ENCODE measurements around the gene GATAD2A. TPM values are rescaled to one million over a fixed set of nuclear protein-coding genes. Genes with fewer than 3 reads are reported as not detected.

Gene GATAD2A
- total and polyA plus RNA-seq, 10 of the 15 experiments (the other 5 are each of a cell fraction or from before 2014, with no cell fraction given), result 2.6 to 173 (median 32.0) TPM

- RAD21 ChIA-PET (ENCODE audit: unreplicated experiment), result no interaction called here
- DNase-seq (ENCODE audit: low read depth, low spot score), result no peak
- peaks cover 0 to 3% of the 10 kb centered on the region in 2 experiments; a peak in 1 of 4 replicates for H3K27me3 ChIP-seq (replicated peaks in 1 of 2; ENCODE audit: control insufficient read depth in 2 of 2, insufficient read depth in 2 of 2, low read length in 1 of 2)
- no peak overlapping the region for H3K27ac ChIP-seq (ENCODE audit: control insufficient read depth, insufficient read depth)
- no peak overlapping the region; the same call in 1 of the 2 replicates for H3K4me2 ChIP-seq (ENCODE audit: control insufficient read depth, insufficient read depth)
- ATAC-seq, result no peak
- no peaks in the 10 kb centered on the region for H3K79me2 ChIP-seq (ENCODE audit: control insufficient read depth, insufficient read depth, low read length)
- intact Hi-C loops (cut with micrococcal nuclease; ENCODE audit: unreplicated experiment), result no loop called here
- CTCF ChIA-PET, result interaction anchor here (1.6 kb wide), 2 partner anchors 9 to 13 kb away, joined by 3 to 10 read pairs; no protein-coding TSS in a partner anchor
- H4K20me1 ChIP-seq (ENCODE audit: control insufficient read depth, insufficient read depth), result no peaks in the 10 kb centered on the region
- no TSS peak for BruUV-seq (replicated peaks)
- H3K4me1 ChIP-seq (ENCODE audit: control insufficient read depth, insufficient read depth, low read length), result peaks cover 3% of the 10 kb centered on the region
- SMC1A ChIA-PET (ENCODE audit: uncharacterized antibody, unreplicated experiment), result no interaction called here
- no peak for FAIRE-seq
- TF ChIP-seq BCLAF1 (IDR thresholded peaks at IDR 0.05) (no peak), MEF2B (IDR thresholded peaks at IDR 0.05; ENCODE audit: partially characterized antibody, poor library complexity, severe bottlenecking) (no peak), ZZZ3 (IDR thresholded peaks at IDR 0.05; ENCODE audit: control insufficient read depth, insufficient read length, low read depth) (no peak), NR2F1 (conservative IDR thresholded peaks at IDR 0.05) (no peak), ZBTB33 (IDR thresholded peaks at IDR 0.05) (no peak), CBX5 (IDR thresholded peaks at IDR 0.05; ENCODE audit: low read depth) (no peak), SREBF1 (IDR thresholded peaks at IDR 0.05; ENCODE audit: low read length) (no peak), SPI1 (IDR thresholded peaks at IDR 0.05; ENCODE audit: borderline replicate concordance, insufficient read depth, low read depth, low read length) (no peak), NFXL1 (IDR thresholded peaks at IDR 0.05; ENCODE audit: borderline replicate concordance) (no peak), SRF (IDR thresholded peaks at IDR 0.05; ENCODE audit: low read depth in 2 of 2, low read length in 2 of 2) (no peak), CBX3 (IDR thresholded peaks at IDR 0.05; ENCODE audit: borderline replicate concordance, low read depth) (no peak), ZNF207 (IDR thresholded peaks at IDR 0.05; ENCODE audit: borderline replicate concordance) (no peak), EZH2 (IDR thresholded peaks at IDR 0.05; ENCODE audit: borderline replicate concordance, control insufficient read depth, low read depth, low read length) (no peak)
- H3K9ac ChIP-seq (ENCODE audit: control insufficient read depth, insufficient read depth, low read length), result no peak overlapping the region
- POLR2A ChIA-PET, result no interaction called here
- no peaks in the 10 kb centered on the region; the same call in 2 of the 3 replicates for H3K9me3 ChIP-seq (replicated peaks; ENCODE audit: control insufficient read depth, insufficient read depth, low read length)
- 49% methylated on average over 16 of the region's 16 CpGs for WGBS (ENCODE audit: insufficient coverage, insufficient replicate concordance, low lambda C conversion rate, missing lambda C conversion rate)
- H3K36me3 ChIP-seq (ENCODE audit: control insufficient read depth in 2 of 2, insufficient read depth in 2 of 2, low read length in 1 of 2), result no peaks in the 10 kb centered on the region
- no peak overlapping the region for H3K4me3 ChIP-seq
- in situ Hi-C loops (cut with MboI), result loop anchor here (25.0 kb wide), 4 partner anchors 871 to 1496 kb away; partner anchors contain the start of genes ZNF66 and ZNF737
- no peak overlapping the region for H2AFZ ChIP-seq (ENCODE audit: control insufficient read depth, low read depth, low read length)
Measured at GRCh38 chr19:19541616-19542015, 136.1 kb downstream of the GATAD2A start.

Data from GM12878 (cell line).